NCI-H446 (cell line): ENCODE results near the gene C21orf58.

Experiments used
- DNase-seq, 2 experiments: peaks; one replicate each; lab custom pipeline; 2025; lab: John Stamatoyannopoulos, UW

C21orf58 gene

GRCh38 chr21:46352913-46353312 lies 29.2 kb upstream of the C21orf58 start:
- DNase-seq: no peak

GRCh38 chr21:46352164-46352515 lies 28.5 kb upstream of the C21orf58 start:
- no peak for DNase-seq

GRCh38 chr21:46351476-46352163 lies 27.9 kb upstream of the C21orf58 start:
- no peak for DNase-seq

- DNase-seq: no peak
These were observed 27.3 kb upstream of the C21orf58 start for GRCh38 chr21:46350981-46351380.

- DNase-seq: no peak
These were observed 26.9 kb upstream of the C21orf58 start for GRCh38 chr21:46350571-46350970.

- no peak for DNase-seq
These were observed 25.6 kb upstream of the C21orf58 start for GRCh38 chr21:46349134-46349760.

GRCh38 chr21:46347791-46348381 lies 24.2 kb upstream of the C21orf58 start:
- no peak for DNase-seq

GRCh38 chr21:46347203-46347550 lies 23.5 kb upstream of the C21orf58 start:
- DNase-seq: no peak

- no peak for DNase-seq
These were observed 22.9 kb upstream of the C21orf58 start for GRCh38 chr21:46346296-46347202.

GRCh38 chr21:46345861-46346260 lies 22.2 kb upstream of the C21orf58 start:
- DNase-seq: no peak

GRCh38 chr21:46344219-46344915 lies 20.7 kb upstream of the C21orf58 start:
- DNase-seq: no peak

GRCh38 chr21:46340998-46341397 lies 17.3 kb upstream of the C21orf58 start:
- no peak for DNase-seq

GRCh38 chr21:46336603-46337002 lies 12.9 kb upstream of the C21orf58 start:
- DNase-seq: no peak

- DNase-seq: no peak
These were observed 10.9 kb upstream of the C21orf58 start for GRCh38 chr21:46334351-46335140.

GRCh38 chr21:46329796-46330195 lies 6.1 kb upstream of the C21orf58 start:
- DNase-seq: no peak

- DNase-seq: no peak
These were observed 4.5 kb upstream of the C21orf58 start for GRCh38 chr21:46328151-46328550.

GRCh38 chr21:46327711-46328110 lies 4.0 kb upstream of the C21orf58 start:
- DNase-seq: no peak

GRCh38 chr21:46326110-46326703 lies 2.5 kb upstream of the C21orf58 start:
- DNase-seq: no peak

- no peak for DNase-seq
These were observed 1.6 kb upstream of the C21orf58 start for GRCh38 chr21:46325073-46325912.
